GM23338 (cell line): ENCODE results near the gene CIRBP. TPM values are rescaled to one million over a fixed set of nuclear protein-coding genes. Genes with fewer than 3 reads are reported as not detected.
A peak's percentile ranks its signal among the peaks of the same experiment; 100 is the strongest.

Source experiments
- ATAC-seq: fragments of 200-7000 bp; cut with Tn5 transposase; 3 replicates; pipeline ENCODE4 v1.9.1; 2020
- DNase-seq: peaks from one replicate; pipeline ENCODE4 v3.0.0-alpha.2; 2015; ENCODE audit warnings: low spot score
- H2AFZ ChIP-seq: fragments of 200-600 bp; sonication (generic); 2 replicates; pipeline ENCODE4 v1.8.0; 2016; ENCODE audit warnings: antibody characterized with exemption, mild to moderate bottlenecking, moderate library complexity
- H3F3A ChIP-seq: fragments of 200-600 bp; sonication (generic); replicated peaks from 2 replicates; pipeline ENCODE4 v1.8.0; 2017; ENCODE audit warnings: antibody characterized with exemption, mixed run types, low read depth
- H3K27ac ChIP-seq: fragments of 200-600 bp; sonication (generic); 2 replicates; pipeline ENCODE4 v1.6.1; 2016; ENCODE audit warnings: low read depth
- H3K27me3 ChIP-seq: fragments of 200-600 bp; sonication (generic); 2 replicates; pipeline ENCODE4 v1.8.0; 2016; ENCODE audit warnings: mild to moderate bottlenecking, mixed run types, moderate library complexity; ENCODE audit not compliant: insufficient read depth
- H3K36me3 ChIP-seq: fragments of 200-600 bp; sonication (generic); 2 replicates; pipeline ENCODE4 v1.8.0; 2016; ENCODE audit warnings: mild to moderate bottlenecking; ENCODE audit not compliant: insufficient read depth
- H3K4me1 ChIP-seq: fragments of 200-600 bp; sonication (generic); 2 replicates; pipeline ENCODE4 v1.8.0; 2016; ENCODE audit warnings: mild to moderate bottlenecking, moderate library complexity; ENCODE audit not compliant: insufficient read depth
- H3K4me2 ChIP-seq: fragments of 200-600 bp; sonication (generic); 2 replicates; pipeline ENCODE4 v1.7.1; 2017; ENCODE audit warnings: mixed run types
- H3K4me3 ChIP-seq: fragments of 200-600 bp; sonication (generic); 2 replicates; pipeline ENCODE4 v1.6.1; 2016; ENCODE audit warnings: mixed run types
- H3K79me2 ChIP-seq: fragments of 200-600 bp; sonication (generic); replicated peaks from 2 replicates; pipeline ENCODE4 v1.8.0; 2017; ENCODE audit warnings: mild to moderate bottlenecking; ENCODE audit not compliant: insufficient read depth
- H3K9me2 ChIP-seq: fragments of 200-600 bp; sonication (generic); 2 replicates; pipeline ENCODE4 v1.8.0; 2017; ENCODE audit not compliant: insufficient read depth
- H4K20me1 ChIP-seq: fragments of 200-600 bp; sonication (generic); replicated peaks from 2 replicates; pipeline ENCODE4 v1.8.0; 2017; ENCODE audit warnings: mild to moderate bottlenecking; ENCODE audit not compliant: insufficient read depth
- H3K27ac Mint-ChIP-seq: 2 replicates; pipeline ENCODE4 v1.8.0; 2020; ENCODE audit warnings: inconsistent platforms, mild to moderate bottlenecking, moderate library complexity, mixed read lengths
- H3K27me3 Mint-ChIP-seq: 3 replicates; pipeline ENCODE4 v1.8.0; 2022; ENCODE audit warnings: low read depth, mild to moderate bottlenecking, moderate library complexity, mixed read lengths, inconsistent platforms; ENCODE audit not compliant: insufficient read depth, poor library complexity
- H3K36me3 Mint-ChIP-seq: 3 replicates; pipeline ENCODE4 v1.8.0; 2021; ENCODE audit warnings: low read depth, mild to moderate bottlenecking, inconsistent platforms, moderate library complexity, mixed read lengths
- H3K4me1 Mint-ChIP-seq: 3 replicates; pipeline ENCODE4 v1.8.0; 2020; ENCODE audit warnings: mild to moderate bottlenecking, inconsistent platforms, mixed read lengths
- H3K4me3 Mint-ChIP-seq: 3 replicates; pipeline ENCODE4 v1.8.0; 2021; ENCODE audit warnings: moderate library complexity, mild to moderate bottlenecking, inconsistent platforms, mixed read lengths
- H3K9me3 Mint-ChIP-seq: 3 replicates; pipeline ENCODE4 v1.8.0; 2020; ENCODE audit warnings: moderate library complexity, mild to moderate bottlenecking, inconsistent platforms, mixed read lengths
- CTCF ChIP-seq, 2 experiments: fragments of 200-600 bp in 1 of 2; sonication (generic) in 1 of 2; conservative IDR thresholded peaks; 2 replicates each; pipeline versions ENCODE4 v1.5.1 to v1.6.1; 2016 to 2017; ENCODE audit warnings: antibody characterized with exemption in 2 of 2, low read depth in 2 of 2, mild to moderate bottlenecking in 2 of 2, moderate library complexity in 1 of 2
- JUNB ChIP-seq: IDR thresholded peaks from one replicate; pipeline ENCODE4 v1.6.1; 2016; ENCODE audit warnings: antibody characterized with exemption; ENCODE audit not compliant: unreplicated experiment
- STAT1 ChIP-seq: IDR thresholded peaks from one replicate; pipeline ENCODE4 v1.6.1; 2016; ENCODE audit warnings: antibody characterized with exemption; ENCODE audit not compliant: unreplicated experiment
- polyA plus RNA-seq: library from polyadenylated mRNA; unstranded; fragments of >200 nt; fragmentation: Nextera tagmentation; extraction: Ambion mirVana; gene quantifications from 2 replicates; pipeline ENCODE4 v1.2.1, GENCODE V29; 2016
- total RNA-seq: library from RNA; depleted of rRNA; stranded (reverse); fragments of >200 nt; shearing (Covaris generic); gene quantifications from 2 replicates; pipeline ENCODE4 v1.2.3, GENCODE V29; 2014

CIRBP gene
- total and polyA plus RNA-seq, 2 experiments from 2014 or later: 153 to 202 TPM

DNA sequence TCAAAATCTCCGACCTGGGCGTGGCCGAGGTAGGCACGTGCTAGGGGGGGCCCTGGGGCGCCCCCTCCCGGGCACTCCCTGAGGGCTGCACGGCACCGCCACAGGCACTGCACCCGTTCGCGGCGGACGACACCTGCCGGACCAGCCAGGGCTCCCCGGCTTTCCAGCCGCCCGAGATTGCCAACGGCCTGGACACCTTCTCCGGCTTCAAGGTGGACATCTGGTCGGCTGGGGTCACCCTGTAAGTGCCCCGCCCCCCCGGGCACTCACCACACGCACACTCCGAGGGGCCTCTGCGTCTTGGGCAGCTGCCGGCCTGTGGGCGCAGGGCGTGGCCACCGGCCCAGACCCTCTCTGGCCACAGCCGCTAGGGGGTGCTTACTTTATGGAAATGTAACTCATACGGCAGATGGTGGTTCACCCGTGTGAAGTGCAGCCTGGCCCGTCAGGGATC, 48.6 kb upstream of the CIRBP start:
- DNase-seq (no peak), ATAC-seq (0 out of 3 replicates have a peak, but pooled peaks have one; percentile 2)
- Mint-ChIP-seq H3K36me3 (peaks cover 2% of the 10 kb centered on the region; the same call in 1 of the 3 replicates), H3K4me1 (peaks cover 14% of the 10 kb centered on the region), H3K27ac (no peak overlapping the region), H3K4me3 (no peak overlapping the region), H3K27me3 (peaks cover 16% of the 10 kb centered on the region), H3K9me3 (no peaks in the 10 kb centered on the region)
- no peak overlapping the region for H3K4me2 ChIP-seq
- H3K27me3 ChIP-seq: no peaks in the 10 kb centered on the region
- no peaks in the 10 kb centered on the region for H3K36me3 ChIP-seq
- H3K79me2 ChIP-seq: peaks cover 42% of the 10 kb centered on the region
- peaks cover 21% of the 10 kb centered on the region; the same call in 1 of the 2 replicates for H4K20me1 ChIP-seq
- TF ChIP-seq CTCF (conservative IDR thresholded peaks at IDR 0.05; ENCODE audit: low read depth in 2 of 2) (peak; percentile 22 to 28; a peak in 2 of 4 replicates), STAT1 (no peak)
- H2AFZ ChIP-seq: no peak overlapping the region
- H3K4me1 ChIP-seq: peaks cover 11% of the 10 kb centered on the region; the same call in 1 of the 2 replicates
- peaks cover 27% of the 10 kb centered on the region for H3F3A ChIP-seq
- H3K4me3 ChIP-seq: no peak overlapping the region
- H3K9me2 ChIP-seq: no peaks in the 10 kb centered on the region
- no peak overlapping the region for H3K27ac ChIP-seq

GRCh38 chr19:1220976-1221903, 47.9 kb upstream of the CIRBP start:
- H3K4me3 Mint-ChIP-seq: no peak overlapping the region
- no peak overlapping the region for H3K27ac ChIP-seq
- peaks cover 2% of the 10 kb centered on the region; the same call in 1 of the 3 replicates for H3K36me3 Mint-ChIP-seq
- H3F3A ChIP-seq: peaks cover 24% of the 10 kb centered on the region
- H3K9me3 Mint-ChIP-seq: no peaks in the 10 kb centered on the region
- DNase-seq (no peak), ATAC-seq (peak; percentile 20)
- H3K4me1 ChIP-seq: peaks cover 11% of the 10 kb centered on the region; the same call in 1 of the 2 replicates
- TF ChIP-seq CTCF (conservative IDR thresholded peaks at IDR 0.05; ENCODE audit: low read depth in 2 of 2) (peak; percentile 37 to 76), JUNB (no peak)
- H3K79me2 ChIP-seq: peaks cover 35% of the 10 kb centered on the region
- no peak overlapping the region for H2AFZ ChIP-seq
- H3K27me3 Mint-ChIP-seq: peaks cover 10% of the 10 kb centered on the region
- no peak overlapping the region for H3K4me2 ChIP-seq
- H3K9me2 ChIP-seq: no peaks in the 10 kb centered on the region
- H3K4me3 ChIP-seq: no peak overlapping the region
- peaks cover 19% of the 10 kb centered on the region; the same call in 1 of the 2 replicates for H4K20me1 ChIP-seq
- H3K27ac Mint-ChIP-seq: no peak overlapping the region
- H3K27me3 ChIP-seq: no peaks in the 10 kb centered on the region
- peaks cover 10% of the 10 kb centered on the region; the same call in 2 of the 3 replicates for H3K4me1 Mint-ChIP-seq
- H3K36me3 ChIP-seq: no peaks in the 10 kb centered on the region
